ENCODE data around the gene POLL. TPM values are rescaled to one million over a fixed set of nuclear protein-coding genes. Genes with fewer than 3 reads are reported as not detected.
"Not testable (repeated sequence)": the region's sequence is repeated elsewhere in the genome, so short reads cannot be mapped to it uniquely, and the experiment has no call there.

Gene POLL
- total RNA-seq (2012; rRNA removed): 6.6 and 9.6 TPM in 2 replicates

DNA sequence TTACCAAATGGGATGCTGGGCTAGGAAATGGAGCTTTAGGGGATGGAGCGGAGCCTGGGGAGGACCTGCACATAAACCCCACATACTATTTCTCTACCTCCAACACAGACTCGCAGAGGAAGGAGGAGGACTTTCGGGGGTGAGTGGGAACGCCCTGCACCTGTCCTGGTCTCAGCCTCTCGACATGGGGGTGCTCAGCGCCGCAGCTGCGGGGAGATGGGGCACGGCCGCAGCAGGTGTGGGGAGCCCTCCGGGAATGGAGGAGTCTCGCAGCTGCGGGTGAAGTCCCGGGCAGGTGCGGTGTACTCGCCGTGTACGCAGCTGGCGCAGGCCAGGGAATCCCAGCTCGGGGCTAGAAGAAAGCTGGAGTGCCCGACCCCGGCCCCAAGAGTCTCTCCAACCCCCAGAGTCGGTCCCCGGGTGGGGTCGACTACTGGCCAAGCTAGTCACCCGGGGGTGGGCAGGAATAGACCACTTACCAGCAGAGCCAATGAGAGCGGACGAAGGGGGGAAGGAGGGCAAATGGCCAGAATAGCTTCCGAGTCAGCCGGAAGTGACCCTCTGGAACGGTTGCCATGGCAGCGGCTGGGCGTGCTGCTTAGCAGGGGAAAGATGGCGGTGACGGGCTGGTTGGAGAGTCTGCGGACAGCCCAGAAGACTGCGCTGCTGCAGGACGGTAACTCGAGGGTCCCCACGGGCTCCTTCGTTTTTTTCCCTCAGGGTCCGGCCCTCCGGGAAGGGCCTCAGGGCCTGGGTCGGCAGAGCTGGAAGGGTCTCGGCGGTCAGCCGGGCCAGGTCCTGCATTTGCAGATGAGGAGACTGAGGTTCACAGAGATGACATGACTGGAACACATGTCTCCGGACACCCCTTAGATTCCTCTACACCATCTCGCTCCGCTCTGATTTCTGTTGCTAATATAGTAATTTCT, at the start of gene POLL, which contains the start of gene DPCD:
Gene POLL, minus strand, starts transcription at position 533 of the 929 bp plus-strand sequence. CDS start 897 bp downstream, outside the sequence.
Gene DPCD, plus strand, starts transcription at position 597 of the 929 bp plus-strand sequence. Its CDS starts 16 bp downstream, at position 613.
- Histone ChIP-seq H3K4me3 (ENCODE audit: low read length) (peak within 1 kb of the TSS; percentile 98), H3K9ac (ENCODE audit: low read depth, low read length) (peak within 1 kb of the TSS; percentile 85), H3K4me1 (ENCODE audit: control insufficient read depth, insufficient read depth, low read length) (peaks cover 16% of the 10 kb centered on the region), H3K36me3 (ENCODE audit: insufficient read depth, low read length) (peaks cover 17% of the 10 kb centered on the region), H3K4me2 (ENCODE audit: low read length) (peak within 1 kb of the TSS; percentile 88), H3K9me3 (replicated peaks; ENCODE audit: low read length) (no peaks in the 10 kb centered on the region), H3K27me3 (ENCODE audit: control insufficient read depth, insufficient read depth, low read length) (no peaks in the 10 kb centered on the region)

DNA sequence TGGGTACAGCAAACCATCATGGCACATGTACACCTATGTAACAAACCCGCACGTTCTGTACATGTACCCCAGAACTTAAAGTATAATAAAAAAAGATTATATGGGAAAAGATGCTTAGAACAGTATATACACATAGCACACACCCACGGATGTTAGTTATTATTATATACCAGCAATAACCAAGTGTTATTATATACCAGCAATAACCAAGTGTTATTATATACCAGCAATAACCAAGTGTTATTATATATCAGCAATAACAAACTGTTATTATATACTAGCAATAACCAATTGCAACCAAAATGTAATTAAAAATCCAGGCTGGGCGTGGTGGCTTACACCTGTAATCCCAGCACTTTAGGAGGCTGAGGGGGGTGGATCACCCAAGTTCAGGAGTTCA, 45.5 kb upstream of the POLL start:
- not testable (repeated sequence) for H3K4me2 ChIP-seq (ENCODE audit: low read length); H3K9me3 ChIP-seq (replicated peaks; ENCODE audit: low read length); H3K4me1 ChIP-seq (ENCODE audit: control insufficient read depth, insufficient read depth, low read length); H3K27me3 ChIP-seq (ENCODE audit: control insufficient read depth, insufficient read depth, low read length); H3K4me3 ChIP-seq (ENCODE audit: low read length); H3K9ac ChIP-seq (ENCODE audit: low read depth, low read length)
- H3K36me3 ChIP-seq (ENCODE audit: insufficient read depth, low read length): peaks cover 11% of the 10 kb centered on the region

DNA sequence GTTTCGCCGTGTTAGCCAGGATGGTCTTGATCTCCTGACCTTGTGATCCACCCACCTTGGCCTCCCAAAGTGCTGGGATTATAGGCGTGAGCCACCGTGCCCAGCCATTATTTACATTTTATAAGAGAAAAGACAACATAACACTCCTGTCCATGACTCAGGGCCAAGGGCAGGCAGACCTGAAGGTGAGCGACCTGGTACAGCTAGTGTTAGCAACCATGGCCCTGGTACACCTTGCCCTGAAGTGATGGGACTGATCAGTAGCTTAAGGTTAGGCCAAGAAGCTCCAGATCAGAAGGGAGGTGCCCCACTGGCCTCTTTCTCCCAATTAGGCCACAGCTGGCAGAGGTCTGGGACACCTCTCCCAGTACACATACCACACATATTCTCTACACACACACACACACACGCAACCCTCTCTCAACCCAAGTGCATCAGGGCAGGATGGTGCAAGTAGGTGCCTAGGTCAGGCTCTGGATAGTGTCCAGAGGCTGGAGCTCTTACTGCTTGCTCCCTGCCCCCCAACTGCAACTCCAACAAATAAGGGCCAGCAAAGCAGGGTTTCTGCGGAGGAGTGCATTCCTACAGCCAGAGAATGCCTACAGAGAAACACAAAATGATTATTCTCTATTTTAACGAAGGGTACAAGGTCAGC, 43.9 kb upstream of the POLL start:
- Histone ChIP-seq H3K4me1 (ENCODE audit: control insufficient read depth, insufficient read depth, low read length) (no peaks in the 10 kb centered on the region), H3K9ac (ENCODE audit: low read depth, low read length) (no peak overlapping the region), H3K4me2 (ENCODE audit: low read length) (no peak overlapping the region), H3K4me3 (ENCODE audit: low read length) (no peak overlapping the region), H3K9me3 (replicated peaks; ENCODE audit: low read length) (no peaks in the 10 kb centered on the region), H3K27me3 (ENCODE audit: control insufficient read depth, insufficient read depth, low read length) (no peaks in the 10 kb centered on the region), H3K36me3 (ENCODE audit: insufficient read depth, low read length) (peaks cover 6% of the 10 kb centered on the region)

DNA sequence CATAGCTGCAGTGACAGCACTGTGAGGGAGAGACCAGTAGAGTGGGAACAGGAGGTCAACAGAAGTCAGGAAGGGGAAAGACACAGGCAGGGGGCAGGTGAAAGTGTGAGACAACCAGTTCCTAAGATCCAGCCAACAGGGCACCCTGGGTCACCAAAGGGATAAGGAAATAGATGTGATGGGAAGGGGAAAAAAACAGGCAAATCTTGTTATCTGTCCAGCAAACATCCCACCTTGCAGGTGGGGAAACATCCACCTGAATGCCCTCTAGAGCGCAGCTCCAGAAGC, 42.5 kb upstream of the POLL start:
- no peaks in the 10 kb centered on the region for H3K4me1 ChIP-seq (ENCODE audit: control insufficient read depth, insufficient read depth, low read length)
- H3K27me3 ChIP-seq (ENCODE audit: control insufficient read depth, insufficient read depth, low read length): no peaks in the 10 kb centered on the region
- no peak overlapping the region for H3K4me3 ChIP-seq (ENCODE audit: low read length)
- no peaks in the 10 kb centered on the region for H3K9me3 ChIP-seq (replicated peaks; ENCODE audit: low read length)
- no peak overlapping the region for H3K4me2 ChIP-seq (ENCODE audit: low read length)
- peaks cover 6% of the 10 kb centered on the region for H3K36me3 ChIP-seq (ENCODE audit: insufficient read depth, low read length)
- H3K9ac ChIP-seq (ENCODE audit: low read depth, low read length): no peak overlapping the region

DNA sequence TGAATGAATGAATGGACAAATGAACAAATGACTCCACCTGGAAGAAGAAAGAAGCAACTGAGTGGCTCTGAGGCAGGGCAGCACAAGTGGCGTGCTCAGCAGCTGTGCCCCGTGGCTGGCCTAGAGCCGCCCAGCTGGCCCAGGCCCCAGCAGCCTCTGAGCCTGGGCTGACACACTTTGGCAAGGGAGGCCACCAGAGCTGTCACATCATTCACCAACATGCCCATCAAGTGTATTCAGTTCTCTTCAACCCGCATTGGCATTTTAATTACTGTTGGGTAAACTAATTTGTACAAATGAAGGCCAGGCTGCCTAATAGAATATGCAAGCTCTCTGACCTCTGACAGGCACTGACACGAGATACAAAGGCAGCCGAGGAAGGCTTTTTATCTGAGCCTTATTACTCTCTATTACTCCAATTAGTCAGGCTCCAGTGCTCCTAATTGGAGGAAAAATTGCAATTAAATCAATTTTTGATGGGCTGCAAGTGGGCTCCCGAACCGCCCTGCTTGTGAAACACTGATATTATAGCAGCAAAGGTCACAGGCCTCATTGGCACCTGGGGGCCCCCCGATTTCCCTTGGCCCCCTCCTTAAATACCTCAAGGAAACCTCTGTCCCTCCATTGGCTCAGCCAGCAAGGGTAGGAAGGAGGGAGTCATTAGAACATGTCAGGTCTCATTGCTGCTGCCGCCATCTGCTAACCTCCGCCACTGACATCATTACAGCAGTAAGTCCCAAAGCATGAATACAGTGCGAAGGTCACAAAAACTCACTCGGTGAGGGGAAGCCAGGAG, 42.0 kb upstream of the POLL start:
- Histone ChIP-seq H3K4me2 (ENCODE audit: low read length) (no peak overlapping the region), H3K4me3 (ENCODE audit: low read length) (no peak overlapping the region), H3K4me1 (ENCODE audit: control insufficient read depth, insufficient read depth, low read length) (no peaks in the 10 kb centered on the region), H3K9ac (ENCODE audit: low read depth, low read length) (no peak overlapping the region), H3K27me3 (ENCODE audit: control insufficient read depth, insufficient read depth, low read length) (no peaks in the 10 kb centered on the region), H3K9me3 (replicated peaks; ENCODE audit: low read length) (no peaks in the 10 kb centered on the region), H3K36me3 (ENCODE audit: insufficient read depth, low read length) (peaks cover 6% of the 10 kb centered on the region)

DNA sequence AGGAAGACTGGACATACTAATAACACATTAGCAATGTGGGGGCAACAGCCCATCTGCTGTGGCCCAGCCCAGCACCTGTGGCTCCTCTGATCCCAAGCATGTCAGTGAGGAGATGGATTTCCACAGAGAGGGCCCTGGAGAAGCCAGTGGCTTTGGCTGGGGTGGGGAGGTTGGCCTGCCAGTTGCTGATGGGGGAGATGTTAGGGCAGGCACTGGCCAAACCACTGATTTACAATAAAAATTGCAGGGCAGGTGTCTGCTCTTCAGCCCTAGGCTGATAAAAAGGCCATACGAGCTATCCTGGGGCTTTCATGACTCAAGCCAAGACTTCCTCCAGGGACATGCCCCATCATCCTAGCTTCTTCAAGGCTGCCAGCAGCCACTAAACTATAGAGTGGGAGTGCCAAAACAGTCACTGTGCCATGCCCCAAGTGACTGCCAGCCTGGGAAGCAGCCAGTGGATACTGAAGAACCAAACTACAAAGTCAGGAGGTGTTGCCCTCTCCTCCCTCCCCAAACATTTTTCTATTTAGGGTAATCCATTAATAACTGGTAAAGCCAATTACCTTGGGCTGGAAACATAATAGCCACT, 37.9 kb upstream of the POLL start:
- Histone ChIP-seq H3K9me3 (replicated peaks; ENCODE audit: low read length) (no peaks in the 10 kb centered on the region), H3K4me2 (ENCODE audit: low read length) (no peak overlapping the region)

DNA sequence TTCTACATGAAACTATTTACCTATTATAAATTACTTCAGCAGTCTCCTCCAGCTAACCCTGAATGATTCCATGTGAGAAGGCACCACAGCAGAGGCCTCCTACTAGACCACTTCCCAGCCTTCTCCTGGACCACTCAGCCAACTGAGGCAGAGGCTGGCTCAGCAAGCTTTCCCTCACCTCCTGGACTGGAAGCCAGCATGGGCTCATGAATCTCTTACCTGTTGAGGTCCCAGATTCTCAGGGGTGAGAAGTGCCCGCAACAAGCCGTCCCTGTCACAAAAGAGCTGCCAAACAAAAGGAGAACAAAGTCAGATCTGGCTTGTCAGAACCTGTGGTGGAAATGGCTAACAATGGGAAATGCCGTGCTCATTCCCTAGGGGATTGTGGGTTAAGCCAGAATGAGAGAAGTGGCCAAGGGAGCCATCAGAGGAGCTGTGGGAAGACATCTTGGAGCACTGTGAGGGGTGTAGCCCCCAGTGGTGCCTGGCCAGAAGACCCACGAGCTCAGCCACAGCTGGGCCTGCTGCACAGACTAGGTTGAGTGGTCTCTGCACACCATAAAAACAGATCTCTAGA, 36.6 kb upstream of the POLL start:
- H3K4me2 ChIP-seq (ENCODE audit: low read length): no peak overlapping the region
- peaks cover 22% of the 10 kb centered on the region for H3K36me3 ChIP-seq (ENCODE audit: insufficient read depth, low read length)
- no peaks in the 10 kb centered on the region for H3K4me1 ChIP-seq (ENCODE audit: control insufficient read depth, insufficient read depth, low read length)
- no peaks in the 10 kb centered on the region for H3K27me3 ChIP-seq (ENCODE audit: control insufficient read depth, insufficient read depth, low read length)
- no peak overlapping the region for H3K4me3 ChIP-seq (ENCODE audit: low read length)
- H3K9ac ChIP-seq (ENCODE audit: low read depth, low read length): no peak overlapping the region
- H3K9me3 ChIP-seq (replicated peaks; ENCODE audit: low read length): no peaks in the 10 kb centered on the region

More for the DNA sequence above, 37.9 kb upstream of the POLL start:
- H3K4me3 ChIP-seq (ENCODE audit: low read length): no peak overlapping the region
- peaks cover 17% of the 10 kb centered on the region for H3K36me3 ChIP-seq (ENCODE audit: insufficient read depth, low read length)
- no peak overlapping the region for H3K9ac ChIP-seq (ENCODE audit: low read depth, low read length)
- H3K4me1 ChIP-seq (ENCODE audit: control insufficient read depth, insufficient read depth, low read length): no peaks in the 10 kb centered on the region
- no peaks in the 10 kb centered on the region for H3K27me3 ChIP-seq (ENCODE audit: control insufficient read depth, insufficient read depth, low read length)

DNA sequence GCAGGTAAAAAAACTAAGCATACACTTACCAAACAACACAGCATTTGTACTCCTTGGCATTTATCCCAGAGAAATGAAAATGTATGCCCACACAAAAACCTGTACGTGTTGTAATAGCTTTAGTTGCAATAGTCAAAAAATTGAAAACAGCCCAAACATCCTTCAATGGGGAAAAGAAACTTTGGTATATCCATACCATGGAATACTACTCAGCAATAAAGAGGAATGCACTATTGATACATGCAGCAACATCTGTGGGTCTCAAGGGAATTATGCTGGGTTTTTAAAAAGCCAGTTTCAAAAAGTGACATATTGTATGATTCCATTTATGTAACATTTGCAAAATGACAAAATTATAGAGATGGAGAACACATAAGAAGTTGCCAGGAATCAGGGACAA, 35.5 kb upstream of the POLL start:
- Histone ChIP-seq H3K9ac (ENCODE audit: low read depth, low read length) (no peak overlapping the region), H3K27me3 (ENCODE audit: control insufficient read depth, insufficient read depth, low read length) (no peaks in the 10 kb centered on the region), H3K9me3 (replicated peaks; ENCODE audit: low read length) (no peaks in the 10 kb centered on the region), H3K4me3 (ENCODE audit: low read length) (no peak overlapping the region), H3K36me3 (ENCODE audit: insufficient read depth, low read length) (peaks cover 27% of the 10 kb centered on the region), H3K4me1 (ENCODE audit: control insufficient read depth, insufficient read depth, low read length) (no peaks in the 10 kb centered on the region), H3K4me2 (ENCODE audit: low read length) (no peak overlapping the region)

DNA sequence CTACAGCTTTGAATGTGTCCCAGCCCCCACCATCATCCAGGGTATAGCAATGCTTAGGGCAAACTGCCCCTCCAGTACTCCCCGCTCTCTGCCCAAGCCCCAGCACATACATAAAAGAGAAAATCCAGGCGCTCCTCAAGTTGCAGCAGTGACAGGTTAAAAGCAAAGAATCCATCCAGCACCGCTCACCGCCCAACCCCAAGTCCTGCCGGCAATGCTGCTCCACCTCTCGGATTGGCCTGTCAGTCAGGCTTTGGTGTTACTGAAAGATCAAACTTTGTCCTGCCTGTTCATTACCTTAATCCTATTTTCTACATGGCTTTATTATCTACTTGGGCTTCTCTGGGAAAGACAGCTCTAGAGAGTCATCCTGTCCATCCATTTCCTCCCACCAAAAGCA, 31.9 kb upstream of the POLL start:
- Histone ChIP-seq H3K9ac (ENCODE audit: low read depth, low read length) (no peak overlapping the region), H3K9me3 (replicated peaks; ENCODE audit: low read length) (no peaks in the 10 kb centered on the region), H3K4me3 (ENCODE audit: low read length) (no peak overlapping the region), H3K4me2 (ENCODE audit: low read length) (no peak overlapping the region), H3K27me3 (ENCODE audit: control insufficient read depth, insufficient read depth, low read length) (no peaks in the 10 kb centered on the region), H3K4me1 (ENCODE audit: control insufficient read depth, insufficient read depth, low read length) (no peaks in the 10 kb centered on the region), H3K36me3 (ENCODE audit: insufficient read depth, low read length) (peaks cover 37% of the 10 kb centered on the region)

DNA sequence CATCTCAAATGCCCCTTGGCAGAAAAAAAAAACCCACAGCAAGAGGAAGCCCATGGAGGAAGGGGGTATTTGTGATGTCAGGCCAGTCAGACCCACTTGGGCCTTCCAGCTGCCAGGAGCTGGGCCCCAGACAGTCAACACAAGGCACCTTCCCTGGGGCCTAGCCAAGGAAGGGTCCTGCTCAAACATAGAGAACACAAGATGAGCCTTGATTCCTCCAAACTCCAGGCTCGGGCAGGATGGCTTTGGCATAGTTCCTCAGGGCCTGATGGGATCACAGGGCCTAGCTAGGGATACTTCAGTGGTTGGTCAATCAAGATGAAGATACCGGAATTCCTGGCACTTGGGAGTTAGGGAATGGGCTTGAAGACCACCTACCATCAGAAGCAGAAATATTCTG, 30.8 kb upstream of the POLL start:
- H3K9me3 ChIP-seq (replicated peaks; ENCODE audit: low read length): no peaks in the 10 kb centered on the region
- peaks cover 30% of the 10 kb centered on the region for H3K36me3 ChIP-seq (ENCODE audit: insufficient read depth, low read length)
- H3K4me1 ChIP-seq (ENCODE audit: control insufficient read depth, insufficient read depth, low read length): no peaks in the 10 kb centered on the region
- no peak overlapping the region for H3K4me2 ChIP-seq (ENCODE audit: low read length)
- no peak overlapping the region for H3K9ac ChIP-seq (ENCODE audit: low read depth, low read length)
- H3K4me3 ChIP-seq (ENCODE audit: low read length): no peak overlapping the region
- no peaks in the 10 kb centered on the region for H3K27me3 ChIP-seq (ENCODE audit: control insufficient read depth, insufficient read depth, low read length)
